Peyer's patch (tissue), 4 donors: ENCODE data around the gene HIPK4. TPM values are rescaled to one million over a fixed set of nuclear protein-coding genes. Genes with fewer than 3 reads are reported as not detected.

Experiments
- DNase-seq, 3 donors: peaks; one replicate each; pipeline ENCODE4 v3.0.0-alpha.2; 2017 to 2019
- H3K27ac ChIP-seq, 4 donors: fragments of 200-600 bp; sonication (generic); one replicate each; pipeline ENCODE4 v1.5.1; 2016 to 2019
- H3K27me3 ChIP-seq, 2 donors: fragments of 200-600 bp; sonication (generic); one replicate each; pipeline ENCODE4 v1.5.1; 2019
- H3K36me3 ChIP-seq, 3 donors: fragments of 200-600 bp; sonication (generic); one replicate each; pipeline ENCODE4 v1.5.1; 2016 to 2019
- H3K4me1 ChIP-seq, 4 donors: fragments of 200-600 bp; sonication (generic); one replicate each; pipeline ENCODE4 v1.5.1; 2016 to 2019
- H3K4me3 ChIP-seq, 4 donors: fragments of 200-600 bp; sonication (generic); 1 replicate in 3 of 4; 2 replicates in 1 of 4; pipeline ENCODE4 v1.5.1; 2016 to 2019; ENCODE audit warnings: mild to moderate bottlenecking in 1 of 4
- H3K9me3 ChIP-seq, 4 donors: fragments of 200-600 bp; sonication (generic); one replicate each; pipeline ENCODE4 v1.5.1; 2016 to 2019; ENCODE audit warnings: mild to moderate bottlenecking in 1 of 4
- CTCF ChIP-seq, 6 experiments: fragments of 450-650 bp in 4 of 6; fragments of 200-600 bp in 2 of 6; sonication (generic) in 1 of 6; IDR thresholded peaks; one replicate each; pipeline ENCODE4 v1.5.1; 2017 to 2019; ENCODE audit warnings: antibody characterized with exemption in 6 of 6, mild to moderate bottlenecking in 3 of 6, moderate library complexity in 1 of 6
- POLR2A ChIP-seq, 2 donors: fragments of 450-650 bp; IDR thresholded peaks; one replicate each; pipeline ENCODE4 v1.5.1; 2017; ENCODE audit warnings: antibody characterized with exemption in 2 of 2, mild to moderate bottlenecking in 2 of 2, moderate library complexity in 2 of 2
- total RNA-seq, 4 donors: library from RNA; depleted of rRNA; stranded (reverse); fragments of >200 nt; gene quantifications; one replicate each; pipeline ENCODE4 v1.1.0, GENCODE V29; 2016

Gene HIPK4
- total RNA-seq, 4 donors from 2014 or later = not detected

- Histone ChIP-seq H3K4me3 (no peak overlapping the region), H3K27ac (no peak overlapping the region), H3K9me3 (no peaks in the 10 kb centered on the region), H3K36me3 (peaks cover 0 to 27% (median 0%) of the 10 kb centered on the region in 3 donors), H3K4me1 (no peaks in the 10 kb centered on the region), H3K27me3 (no peaks in the 10 kb centered on the region)
- DNase-seq = no peak
- TF ChIP-seq POLR2A (IDR thresholded peaks at IDR 0.05) (no peak), CTCF (IDR thresholded peaks at IDR 0.05) (no peak)
These were observed 8.7 kb downstream of the HIPK4 start for GRCh38 chr19:40381321-40381720.

- Histone ChIP-seq H3K27ac (no peak overlapping the region), H3K27me3 (no peaks in the 10 kb centered on the region), H3K4me1 (no peaks in the 10 kb centered on the region), H3K4me3 (no peak overlapping the region), H3K36me3 (peaks cover 0 to 32% (median 0%) of the 10 kb centered on the region in 3 donors), H3K9me3 (no peaks in the 10 kb centered on the region)
- TF ChIP-seq POLR2A (IDR thresholded peaks at IDR 0.05) = no peak
- no peak for TF ChIP-seq CTCF (IDR thresholded peaks at IDR 0.05)
- no peak for DNase-seq
These were observed 9.6 kb downstream of the HIPK4 start for GRCh38 chr19:40380199-40381037.

GRCh38 chr19:40379446-40380198 is 10.4 kb downstream of the HIPK4 start:
- peaks cover 0 to 39% (median 0%) of the 10 kb centered on the region in 3 donors for H3K36me3 ChIP-seq
- TF ChIP-seq POLR2A (IDR thresholded peaks at IDR 0.05) (no peak), CTCF (IDR thresholded peaks at IDR 0.05) (no peak)
- no peak overlapping the region for H3K27ac ChIP-seq
- H3K27me3 ChIP-seq = no peaks in the 10 kb centered on the region
- H3K9me3 ChIP-seq = no peaks in the 10 kb centered on the region
- H3K4me3 ChIP-seq = no peak overlapping the region
- no peak for DNase-seq
- no peaks in the 10 kb centered on the region for H3K4me1 ChIP-seq

- Histone ChIP-seq H3K27ac (no peak overlapping the region), H3K4me3 (no peak overlapping the region), H3K9me3 (no peaks in the 10 kb centered on the region), H3K4me1 (no peaks in the 10 kb centered on the region), H3K36me3 (peaks cover 0 to 48% (median 0%) of the 10 kb centered on the region in 3 donors), H3K27me3 (no peaks in the 10 kb centered on the region)
- no peak for DNase-seq
- TF ChIP-seq POLR2A (IDR thresholded peaks at IDR 0.05) (no peak), CTCF (IDR thresholded peaks at IDR 0.05) (no peak)
These were observed 11.5 kb downstream of the HIPK4 start for GRCh38 chr19:40378509-40378908.

- peaks cover 0 to 51% (median 0%) of the 10 kb centered on the region in 3 donors for H3K36me3 ChIP-seq
- no peaks in the 10 kb centered on the region for H3K27me3 ChIP-seq
- no peak for DNase-seq
- TF ChIP-seq POLR2A (IDR thresholded peaks at IDR 0.05) (no peak), CTCF (IDR thresholded peaks at IDR 0.05) (no peak)
- H3K9me3 ChIP-seq = no peaks in the 10 kb centered on the region
- H3K27ac ChIP-seq = no peak overlapping the region
- no peak overlapping the region for H3K4me3 ChIP-seq
- H3K4me1 ChIP-seq = no peaks in the 10 kb centered on the region
These were observed 12.1 kb downstream of the HIPK4 start for GRCh38 chr19:40377876-40378385.
